Endothelial cell of umbilical vein (primary cell): ENCODE measurements around the gene TOP2B. TPM values are rescaled to one million over a fixed set of nuclear protein-coding genes. Genes with fewer than 3 reads are reported as not detected.

Experiments used
- BruUV-seq: library from RNA; stranded (reverse); fragments of 400-500 nt; replicated peaks from 2 replicates; lab custom pipeline; 2021; lab: Mats Ljungman, UMichigan
- CTCF ChIA-PET: fragments of 300-600, 350-600 bp; sonication (Branson Sonifier 250); formaldehyde crosslinking; loops from one replicate; lab custom pipeline; 2021; ENCODE audit warnings: antibody characterized with exemption, inconsistent platforms; lab: Charles Lee
- POLR2A ChIA-PET: fragments of 300-600, 350-600 bp; sonication (Branson Sonifier 250); formaldehyde crosslinking; loops from one replicate; lab custom pipeline; 2021; ENCODE audit warnings: antibody characterized with exemption, inconsistent platforms; lab: Charles Lee
- DNase-seq: peaks from one replicate; pipeline ENCODE4 v3.0.0-alpha.2; 2011; ENCODE audit warnings: low read depth, low spot score
- FAIRE-seq: peaks from 2 replicates; lab custom pipeline; 2011; peaks lifted over from hg19 to GRCh38; lab: Jason Lieb, UNC
- H2AFZ ChIP-seq: 2 replicates; pipeline ENCODE4 v1.6.0; 2012; ENCODE audit warnings: low read depth, low read length, control low read depth, inconsistent platforms
- H3K27ac ChIP-seq: 2 replicates; pipeline ENCODE4 v1.5.1; 2011; ENCODE audit warnings: low read depth, mild to moderate bottlenecking, control low read depth, low read length, moderate library complexity; ENCODE audit not compliant: insufficient read depth
- H3K27me3 ChIP-seq, 2 experiments: 2 replicates each; pipeline versions ENCODE4 v1.6.0 to v1.6.1; 2011; ENCODE audit warnings: low read length in 2 of 2, mixed read lengths in 1 of 2; ENCODE audit not compliant: control insufficient read depth in 2 of 2, insufficient read depth in 2 of 2
- H3K36me3 ChIP-seq, 2 experiments: 2 replicates in 1 of 2; 3 replicates in 1 of 2; pipeline ENCODE4 v1.5.1; 2011; ENCODE audit warnings: low read length in 2 of 2, mild to moderate bottlenecking in 1 of 2, moderate library complexity in 1 of 2; ENCODE audit not compliant: control insufficient read depth in 2 of 2, insufficient read depth in 2 of 2; ENCODE audit errors: extremely low read depth in 1 of 2
- H3K4me1 ChIP-seq: 3 replicates; pipeline ENCODE4 v1.5.1; 2011; ENCODE audit warnings: mild to moderate bottlenecking, low read length; ENCODE audit not compliant: control insufficient read depth, insufficient read depth; ENCODE audit errors: extremely low read depth
- H3K4me2 ChIP-seq: 2 replicates; pipeline ENCODE4 v1.6.1; 2011; ENCODE audit warnings: low read length, control low read depth, mixed read lengths; ENCODE audit not compliant: insufficient read depth
- H3K4me3 ChIP-seq, 3 experiments: fragments of 200-600 bp in 1 of 3; sonication (generic), shearing (Covaris generic) in 1 of 3; replicated peaks in 1 of 3; 2 replicates each; pipeline ENCODE4 v1.5.1; 2011 to 2016; ENCODE audit warnings: control low read depth in 3 of 3, low read length in 3 of 3, mild to moderate bottlenecking in 2 of 3, inconsistent platforms in 1 of 3, low read depth in 1 of 3, moderate library complexity in 1 of 3; ENCODE audit not compliant: insufficient read depth in 1 of 3
- H3K79me2 ChIP-seq: 2 replicates; pipeline ENCODE4 v1.6.0; 2012; ENCODE audit warnings: low read length, inconsistent platforms; ENCODE audit not compliant: control insufficient read depth, insufficient read depth
- H3K9ac ChIP-seq: replicated peaks from 2 replicates; pipeline ENCODE3; 2011; ENCODE audit warnings: low read length, control low read depth; ENCODE audit not compliant: insufficient read depth; ENCODE audit errors: extremely low read depth
- H3K9me1 ChIP-seq: replicated peaks from 3 replicates; pipeline ENCODE4 v1.6.0; 2011; ENCODE audit warnings: mild to moderate bottlenecking, low read length; ENCODE audit not compliant: control insufficient read depth, insufficient read depth; ENCODE audit errors: extremely low read depth
- H3K9me3 ChIP-seq: replicated peaks from 2 replicates; pipeline ENCODE4 v1.5.1; 2012; ENCODE audit warnings: low read length, inconsistent platforms; ENCODE audit not compliant: control insufficient read depth, insufficient read depth
- H4K20me1 ChIP-seq: replicated peaks from 2 replicates; pipeline ENCODE3; 2011; ENCODE audit warnings: mild to moderate bottlenecking, low read length; ENCODE audit not compliant: control insufficient read depth, insufficient read depth; ENCODE audit errors: extremely low read depth
- EZH2 ChIP-seq: IDR thresholded peaks from 2 replicates; pipeline ENCODE4 v1.6.1; 2012; ENCODE audit warnings: borderline replicate concordance, low read depth, mild to moderate bottlenecking, moderate library complexity, low read length, inconsistent platforms; ENCODE audit not compliant: severe bottlenecking
- FOS ChIP-seq: IDR thresholded peaks from 2 replicates; pipeline ENCODE4 v1.6.1; 2011; ENCODE audit warnings: mild to moderate bottlenecking, low read length, moderate library complexity, borderline replicate concordance; ENCODE audit not compliant: insufficient read depth
- GATA2 ChIP-seq: IDR thresholded peaks from 2 replicates; pipeline ENCODE4 v1.7.0; 2011; ENCODE audit warnings: low read depth, mild to moderate bottlenecking, moderate library complexity, mixed read lengths, low read length; ENCODE audit not compliant: insufficient read length, insufficient read depth
- JUN ChIP-seq: IDR thresholded peaks from 2 replicates; pipeline ENCODE4 v1.6.1; 2011; ENCODE audit warnings: borderline replicate concordance, low read depth; ENCODE audit not compliant: insufficient read length, insufficient read depth
- MAX ChIP-seq: IDR thresholded peaks from 2 replicates; pipeline ENCODE4 v1.6.1; 2011; ENCODE audit not compliant: insufficient read depth, insufficient read length
- POLR2A ChIP-seq: IDR thresholded peaks from 2 replicates; pipeline ENCODE4 v1.6.1; 2012; ENCODE audit warnings: low read depth, mild to moderate bottlenecking, control low read depth, low read length
- dilution Hi-C: fragments of 300-500 bp; cut with MboI; formaldehyde crosslinking; loops from one replicate; pipeline ENCODE4 v1.15.0; 2019; ENCODE audit warnings: low sequenced_read_pairs; ENCODE audit not compliant: extremely low pct_ligation_motif_present
- intact Hi-C: fragments of 100-400 bp; cut with micrococcal nuclease; formaldehyde crosslinking; loops from one replicate; pipeline ENCODE4 v1.10.0; 2022
- polyA plus RNA-seq, 4 experiments: library from polyadenylated mRNA; depleted of rRNA in 3 of 4; stranded (reverse) in 3 of 4; unstranded in 1 of 4; fragments of >200 nt; gene quantifications; 2 replicates each; pipeline versions ENCODE4 v1.2.1 to v1.2.3, GENCODE V29; 2011 to 2012; ENCODE audit warnings: missing spikeins in 1 of 4
- total RNA-seq: library from RNA; stranded (reverse); gene quantifications from 2 replicates; pipeline ENCODE4 v1.2.3, GENCODE V29; 2021
- TF ChIP-seq, protein P1 (sequence below), 2 donors: IDR thresholded peaks; 1 replicate in 1 of 2; 2 replicates in 1 of 2; pipeline ENCODE4 v1.5.1; 2011; ENCODE audit warnings: low read length in 2 of 2, mild to moderate bottlenecking in 2 of 2, moderate library complexity in 2 of 2, control low read depth in 1 of 2, inconsistent platforms in 1 of 2, low read depth in 1 of 2; ENCODE audit not compliant: insufficient read depth in 1 of 2; ENCODE audit errors: extremely low read depth in 1 of 2

TOP2B gene
- total and polyA plus RNA-seq, 2 donors (not counting 3 experiments of a cell fraction or from before 2014, with no cell fraction given) = 20.4 to 98.9 TPM

GRCh38 chr3:25611193-25611592, 53.5 kb downstream of the TOP2B start:
- Histone ChIP-seq H4K20me1 (no peaks in the 10 kb centered on the region), H2AFZ (no peak overlapping the region), H3K9me1 (no peaks in the 10 kb centered on the region), H3K9ac (no peak overlapping the region), H3K4me1 (no peaks in the 10 kb centered on the region), H3K4me3 (no peak overlapping the region), H3K4me2 (no peak overlapping the region), H3K27ac (no peak overlapping the region), H3K27me3 (no peaks in the 10 kb centered on the region), H3K79me2 (no peaks in the 10 kb centered on the region), H3K36me3 (peaks cover 11 to 22% of the 10 kb centered on the region in 2 experiments), H3K9me3 (no peaks in the 10 kb centered on the region)
- dilution Hi-C loops (no loop called here), intact Hi-C loops (no loop called here)
- no TSS peak for BruUV-seq
- CTCF ChIA-PET = no interaction called here
- TF ChIP-seq POLR2A (no peak), EZH2 (no peak), JUN (no peak), FOS (no peak), GATA2 (no peak), MAX (no peak)
- TF ChIP-seq, protein P1, sequence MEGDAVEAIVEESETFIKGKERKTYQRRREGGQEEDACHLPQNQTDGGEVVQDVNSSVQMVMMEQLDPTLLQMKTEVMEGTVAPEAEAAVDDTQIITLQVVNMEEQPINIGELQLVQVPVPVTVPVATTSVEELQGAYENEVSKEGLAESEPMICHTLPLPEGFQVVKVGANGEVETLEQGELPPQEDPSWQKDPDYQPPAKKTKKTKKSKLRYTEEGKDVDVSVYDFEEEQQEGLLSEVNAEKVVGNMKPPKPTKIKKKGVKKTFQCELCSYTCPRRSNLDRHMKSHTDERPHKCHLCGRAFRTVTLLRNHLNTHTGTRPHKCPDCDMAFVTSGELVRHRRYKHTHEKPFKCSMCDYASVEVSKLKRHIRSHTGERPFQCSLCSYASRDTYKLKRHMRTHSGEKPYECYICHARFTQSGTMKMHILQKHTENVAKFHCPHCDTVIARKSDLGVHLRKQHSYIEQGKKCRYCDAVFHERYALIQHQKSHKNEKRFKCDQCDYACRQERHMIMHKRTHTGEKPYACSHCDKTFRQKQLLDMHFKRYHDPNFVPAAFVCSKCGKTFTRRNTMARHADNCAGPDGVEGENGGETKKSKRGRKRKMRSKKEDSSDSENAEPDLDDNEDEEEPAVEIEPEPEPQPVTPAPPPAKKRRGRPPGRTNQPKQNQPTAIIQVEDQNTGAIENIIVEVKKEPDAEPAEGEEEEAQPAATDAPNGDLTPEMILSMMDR (IDR thresholded peaks at IDR 0.05; ENCODE audit: extremely low read depth in 1 of 2, insufficient read depth in 1 of 2, low read depth in 1 of 2, low read length in 2 of 2) = no peak
- FAIRE-seq = no peak
- DNase-seq = no peak
- POLR2A ChIA-PET = no interaction called here
